ENCODE data around the gene CST9.

DNA sequence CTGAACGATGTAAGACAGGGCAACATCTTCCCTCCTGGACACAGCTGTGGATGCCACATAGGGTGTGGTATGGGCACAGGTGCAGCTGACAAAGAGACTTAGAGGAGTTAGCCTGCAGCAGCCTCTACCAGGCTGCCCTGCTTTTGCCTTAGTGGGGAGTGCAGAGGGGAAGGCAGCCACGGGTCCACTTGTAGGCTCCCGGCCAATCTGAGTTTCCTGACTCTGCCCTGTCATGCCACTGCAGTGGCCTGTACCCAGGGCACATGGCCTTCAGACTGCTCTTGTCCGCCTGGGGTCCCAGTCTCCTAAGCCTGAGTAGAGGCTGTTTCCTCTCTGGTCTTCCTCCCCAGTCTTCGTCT is 20.3 kb downstream of the CST9 start:
- TF ChIP-seq, protein P1, sequence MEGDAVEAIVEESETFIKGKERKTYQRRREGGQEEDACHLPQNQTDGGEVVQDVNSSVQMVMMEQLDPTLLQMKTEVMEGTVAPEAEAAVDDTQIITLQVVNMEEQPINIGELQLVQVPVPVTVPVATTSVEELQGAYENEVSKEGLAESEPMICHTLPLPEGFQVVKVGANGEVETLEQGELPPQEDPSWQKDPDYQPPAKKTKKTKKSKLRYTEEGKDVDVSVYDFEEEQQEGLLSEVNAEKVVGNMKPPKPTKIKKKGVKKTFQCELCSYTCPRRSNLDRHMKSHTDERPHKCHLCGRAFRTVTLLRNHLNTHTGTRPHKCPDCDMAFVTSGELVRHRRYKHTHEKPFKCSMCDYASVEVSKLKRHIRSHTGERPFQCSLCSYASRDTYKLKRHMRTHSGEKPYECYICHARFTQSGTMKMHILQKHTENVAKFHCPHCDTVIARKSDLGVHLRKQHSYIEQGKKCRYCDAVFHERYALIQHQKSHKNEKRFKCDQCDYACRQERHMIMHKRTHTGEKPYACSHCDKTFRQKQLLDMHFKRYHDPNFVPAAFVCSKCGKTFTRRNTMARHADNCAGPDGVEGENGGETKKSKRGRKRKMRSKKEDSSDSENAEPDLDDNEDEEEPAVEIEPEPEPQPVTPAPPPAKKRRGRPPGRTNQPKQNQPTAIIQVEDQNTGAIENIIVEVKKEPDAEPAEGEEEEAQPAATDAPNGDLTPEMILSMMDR (IDR thresholded peaks at IDR 0.05): no peak
- TF ChIP-seq POLR2A (IDR thresholded peaks at IDR 0.05; ENCODE audit: low read depth) (no peak), EP300 (IDR thresholded peaks at IDR 0.05) (no peak), POLR2AphosphoS5 (IDR thresholded peaks at IDR 0.05) (no peak)

All from esophagus muscularis mucosa (tissue), 4 donors.